Stimulated activated naive CD4-positive, alpha-beta T cell (primary cell): ENCODE measurements around the gene COL11A2.
"Not testable (repeated sequence)": the region's sequence is repeated elsewhere in the genome, so short reads cannot be mapped to it uniquely, and the experiment has no call there.

Experiments used
- DNase-seq, 6 experiments: peaks; one replicate each; lab custom pipeline; 2025; lab: John Stamatoyannopoulos, UW

The COL11A2 gene

DNA sequence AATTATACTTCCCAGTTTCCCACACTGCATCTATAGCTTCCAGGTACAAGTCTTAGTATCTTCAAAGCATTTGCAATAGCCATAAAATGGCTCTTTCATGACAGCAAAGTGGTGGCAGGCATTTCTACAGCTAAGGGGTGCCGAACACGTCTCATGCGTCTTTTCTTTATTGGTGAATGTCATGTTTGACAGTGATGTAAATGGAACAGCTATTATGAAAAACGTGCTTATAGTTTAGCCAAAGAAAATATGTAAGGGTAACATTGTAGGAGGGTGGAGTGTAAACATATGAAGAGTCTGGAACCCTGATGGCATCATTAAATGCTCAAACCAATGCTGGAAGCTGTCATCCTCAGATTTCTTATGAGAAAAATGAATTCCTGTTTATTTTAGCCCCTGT is 37.9 kb downstream of the COL11A2 start:
- no peak for DNase-seq

DNA sequence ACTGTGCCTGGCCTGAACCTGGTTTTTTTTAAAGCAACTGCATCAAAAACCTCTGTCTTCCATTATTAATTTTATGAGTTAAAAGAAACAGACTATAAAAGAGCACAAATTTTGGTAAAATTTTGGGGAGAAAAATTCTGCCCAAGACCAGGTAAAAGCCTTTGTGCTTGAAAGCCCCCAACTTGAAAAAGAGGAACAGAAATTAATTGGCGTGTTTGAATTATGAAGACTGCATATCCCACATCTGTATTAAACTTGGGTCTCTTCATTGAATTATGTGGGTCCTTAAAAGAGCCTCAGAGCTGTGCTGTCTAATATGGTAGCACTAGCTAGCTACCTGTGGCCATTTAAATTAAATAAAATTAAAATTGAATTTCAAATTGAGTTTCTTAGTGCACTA is 41.2 kb downstream of the COL11A2 start:
- no peak for DNase-seq

DNA sequence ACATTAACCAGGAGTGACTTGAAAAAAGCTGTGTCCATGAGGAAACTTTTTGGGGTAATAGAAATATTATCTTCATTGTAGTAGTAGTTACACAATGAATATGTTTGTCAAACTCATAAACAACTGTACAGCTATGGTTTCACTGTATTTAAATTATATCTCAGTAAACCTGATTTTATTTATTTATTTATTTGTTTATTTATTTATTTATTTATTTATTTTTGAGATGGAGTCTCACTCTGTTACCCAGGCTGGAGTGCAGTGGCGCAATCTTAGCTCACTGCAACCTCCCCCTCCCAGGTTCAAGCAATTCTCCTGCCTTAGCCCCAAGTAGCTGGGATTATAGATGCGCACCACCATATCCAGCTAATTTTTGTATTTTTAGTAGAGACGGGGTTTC is 41.7 kb downstream of the COL11A2 start:
- not testable (repeated sequence) for DNase-seq

DNA sequence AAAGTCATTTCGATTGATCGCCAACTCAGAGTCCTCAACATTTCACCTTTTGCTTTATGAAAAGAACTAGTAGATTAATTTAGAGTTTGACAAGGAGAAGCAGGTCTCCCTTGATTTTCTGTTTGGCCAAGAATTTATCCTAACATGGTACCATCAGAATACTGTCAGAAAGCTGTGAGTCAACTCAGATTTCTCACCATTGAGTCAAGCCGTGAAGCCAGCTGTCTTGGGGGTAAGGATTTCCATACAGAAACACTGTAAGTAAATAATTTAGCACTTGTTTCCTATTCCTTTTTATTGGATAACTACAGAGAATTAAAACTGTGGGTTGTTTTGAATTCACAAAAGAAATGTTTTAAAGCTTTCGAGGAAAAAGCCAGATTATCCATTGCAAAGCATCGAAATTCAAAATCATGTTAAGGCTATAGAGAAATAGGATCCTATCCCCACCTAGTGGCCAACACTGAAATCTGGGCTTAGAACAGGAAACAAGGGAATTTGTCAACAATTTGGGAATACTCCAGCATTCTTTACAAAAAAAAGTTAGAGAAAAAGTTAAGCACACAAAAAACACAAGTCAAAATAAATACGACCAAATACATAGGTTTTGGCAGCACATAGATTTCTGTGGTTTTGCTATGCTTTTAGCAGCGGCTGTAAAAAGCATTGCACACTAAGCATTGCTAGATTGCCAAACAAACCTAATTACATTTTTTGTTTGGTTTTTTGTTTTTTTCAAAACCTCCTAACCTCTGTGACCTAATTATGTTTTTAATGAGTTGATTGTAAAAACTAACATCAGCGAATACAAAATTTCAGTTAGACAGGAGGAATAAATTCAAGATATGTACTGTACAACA is 44.2 kb downstream of the COL11A2 start:
- peak in 2 of 6 experiments; percentile 16 to 24 for DNase-seq

DNA sequence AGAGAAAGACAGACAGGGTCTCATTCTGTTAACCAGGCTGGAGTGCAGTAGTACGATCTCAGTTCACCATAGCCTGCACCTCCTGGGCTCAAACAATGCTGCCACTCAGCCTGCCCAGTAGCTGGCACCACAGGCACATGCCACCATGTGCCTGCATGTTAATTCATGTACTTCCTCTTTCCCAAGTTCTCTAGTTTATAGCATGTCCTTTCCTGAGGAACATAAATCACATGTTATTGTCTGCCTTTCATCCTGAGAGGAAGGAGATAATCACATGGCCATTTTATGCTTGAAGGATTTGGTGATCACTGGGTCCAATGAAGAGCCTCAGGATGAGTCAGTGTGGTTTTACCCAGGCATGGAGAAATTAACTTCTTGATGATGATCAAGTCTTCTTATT is 47.9 kb downstream of the COL11A2 start:
- no peak for DNase-seq

DNA sequence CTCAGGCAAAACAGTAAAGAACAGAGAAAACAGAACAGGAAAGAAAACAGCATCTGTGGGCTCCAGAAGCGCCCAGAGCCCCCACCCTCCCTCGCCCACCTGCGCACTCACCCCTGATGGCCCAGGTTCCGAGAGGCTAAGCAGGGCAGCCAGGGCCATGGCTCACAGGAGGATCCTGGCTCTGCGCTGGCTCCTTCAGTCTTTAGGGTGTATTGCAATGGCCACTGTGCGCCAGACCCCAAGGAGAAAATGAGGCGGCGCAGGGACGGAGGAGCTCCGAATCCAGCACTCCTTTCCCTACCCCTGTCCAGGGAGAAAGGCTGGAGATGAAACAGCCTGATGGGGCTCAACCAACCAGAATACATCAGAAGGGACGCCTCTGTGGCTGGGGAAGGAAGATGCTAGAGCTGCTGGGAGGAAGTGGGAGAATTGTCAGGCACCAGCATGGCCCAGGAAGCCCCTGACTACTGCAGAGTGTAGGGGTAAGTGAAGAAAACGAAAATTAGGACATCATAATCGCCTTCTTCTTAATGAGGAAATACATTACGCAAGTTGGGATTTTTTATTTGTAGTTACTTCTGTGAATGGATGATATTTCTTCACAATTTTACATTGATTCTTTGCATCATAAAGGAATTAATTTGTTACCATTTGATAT is 49.0 kb downstream of the COL11A2 start:
- no peak for DNase-seq

GRCh38 chr6:33142501-33143070 is 49.7 kb downstream of the COL11A2 start:
- no peak for DNase-seq

DNA sequence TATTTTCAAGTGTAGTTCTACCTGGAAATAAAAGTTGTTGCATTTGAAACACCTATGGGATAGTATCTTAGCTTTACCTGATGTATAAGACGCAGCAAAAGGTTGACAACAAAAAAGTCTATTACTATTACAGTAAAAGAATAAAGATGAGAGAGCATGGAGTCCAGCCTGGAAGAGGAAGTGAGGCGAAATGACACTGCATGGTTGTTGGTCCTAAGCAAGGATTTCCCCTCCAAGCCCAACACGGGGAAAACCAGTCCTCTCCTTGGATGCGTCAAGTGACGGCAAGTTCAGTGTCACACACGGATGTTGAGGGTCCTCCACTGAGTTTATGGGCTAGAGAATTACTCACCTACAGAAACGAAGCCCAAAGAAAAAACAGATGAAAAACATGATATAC is 51.7 kb downstream of the COL11A2 start:
- DNase-seq, result no peak

- no peak for DNase-seq
These were observed 52.6 kb downstream of the COL11A2 start for GRCh38 chr6:33139596-33140206.

GRCh38 chr6:33136310-33136900 is 55.9 kb downstream of the COL11A2 start:
- no peak for DNase-seq

GRCh38 chr6:33132081-33132524 is 60.2 kb downstream of the COL11A2 start:
- no peak for DNase-seq

DNA sequence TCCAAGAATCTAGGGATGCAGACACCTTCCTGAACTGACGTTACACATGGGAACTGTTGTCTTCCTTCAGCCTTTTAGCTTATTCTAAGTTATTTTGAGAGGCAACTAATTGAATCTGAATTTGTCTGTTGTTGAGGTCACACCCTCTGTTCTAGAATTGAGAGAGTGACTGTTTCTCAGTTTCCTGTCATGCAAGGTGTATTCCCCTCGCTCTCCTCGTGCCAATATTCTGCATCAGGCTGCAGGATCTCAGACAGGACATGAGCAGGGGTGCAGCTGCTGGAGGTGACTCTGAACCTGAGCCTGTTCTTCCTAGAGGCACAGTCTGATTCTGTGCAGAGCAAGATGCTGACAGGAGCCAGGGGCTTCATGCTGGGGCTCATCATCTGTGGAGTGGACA is 63.9 kb downstream of the COL11A2 start:
- DNase-seq, result no peak

DNA sequence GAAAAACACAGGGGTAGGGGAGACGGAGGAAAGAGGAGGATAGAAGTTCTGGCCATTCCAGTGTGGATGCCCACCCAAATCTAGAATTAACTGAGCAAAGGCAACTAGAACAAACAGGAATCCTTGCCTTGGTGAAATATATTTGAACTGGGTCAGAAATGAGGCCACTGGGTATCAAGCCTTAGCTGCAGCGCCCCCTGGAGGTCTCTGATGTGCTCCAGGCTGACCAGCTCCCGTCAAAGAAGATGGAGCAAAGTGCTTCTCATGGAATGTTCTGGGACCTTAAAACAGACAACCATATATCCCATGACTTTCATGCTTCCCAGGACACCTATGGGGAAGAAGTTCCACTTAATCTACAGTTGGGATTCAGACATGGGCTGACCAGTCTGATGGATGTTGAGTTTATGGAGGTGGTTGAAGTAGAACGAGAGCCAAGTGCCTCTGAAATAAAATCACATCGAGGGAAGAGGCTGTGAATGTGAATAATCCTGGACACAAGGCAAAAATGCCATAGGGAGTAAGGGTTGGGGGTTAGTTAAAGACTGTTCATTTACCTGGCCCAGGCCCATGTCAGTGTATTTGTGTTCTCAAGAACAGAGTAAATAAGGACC is 66.1 kb downstream of the COL11A2 start:
- peak in 5 of 6 experiments; percentile 7 to 29 (median 28) for DNase-seq

DNA sequence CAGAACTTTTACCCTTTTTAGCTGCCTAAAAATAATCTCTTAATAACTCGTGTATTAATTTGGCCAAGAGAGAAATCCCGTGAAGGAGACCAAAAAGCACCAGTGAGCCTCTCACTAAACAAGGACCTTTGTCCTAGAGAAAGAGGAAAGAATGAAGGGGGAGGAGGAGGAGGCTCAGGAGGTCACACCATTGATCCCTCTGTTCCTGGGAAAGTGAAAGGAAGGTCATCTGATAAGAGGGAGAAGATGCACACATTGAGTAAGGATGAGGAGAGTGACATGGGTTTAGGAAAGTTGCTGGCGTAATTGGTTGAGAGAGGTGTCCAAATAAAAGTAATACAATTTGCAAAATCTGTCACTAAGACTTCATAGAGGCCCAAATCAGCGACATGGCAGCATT is 67.3 kb downstream of the COL11A2 start:
- no peak for DNase-seq

DNA sequence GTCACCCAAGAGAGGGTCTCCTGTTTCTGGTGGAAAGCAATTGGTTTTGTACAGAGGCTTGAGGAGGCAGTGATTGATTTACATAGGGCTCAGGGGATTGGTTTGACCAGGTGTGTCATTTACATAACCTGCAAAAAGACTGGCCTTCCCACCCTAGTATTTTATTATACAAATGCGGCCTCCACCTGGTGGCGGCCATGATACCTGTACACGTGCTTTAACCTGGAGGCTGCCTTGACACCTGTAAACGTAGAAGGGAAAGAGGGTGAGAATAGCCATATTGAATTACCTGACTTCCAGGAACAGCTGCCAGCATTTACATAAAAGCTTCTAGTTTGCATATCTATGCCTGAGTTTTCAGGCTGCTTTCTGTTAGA is 67.8 kb downstream of the COL11A2 start:
- no peak for DNase-seq

- no peak for DNase-seq
These were observed 68.3 kb downstream of the COL11A2 start for GRCh38 chr6:33123732-33124524.

DNA sequence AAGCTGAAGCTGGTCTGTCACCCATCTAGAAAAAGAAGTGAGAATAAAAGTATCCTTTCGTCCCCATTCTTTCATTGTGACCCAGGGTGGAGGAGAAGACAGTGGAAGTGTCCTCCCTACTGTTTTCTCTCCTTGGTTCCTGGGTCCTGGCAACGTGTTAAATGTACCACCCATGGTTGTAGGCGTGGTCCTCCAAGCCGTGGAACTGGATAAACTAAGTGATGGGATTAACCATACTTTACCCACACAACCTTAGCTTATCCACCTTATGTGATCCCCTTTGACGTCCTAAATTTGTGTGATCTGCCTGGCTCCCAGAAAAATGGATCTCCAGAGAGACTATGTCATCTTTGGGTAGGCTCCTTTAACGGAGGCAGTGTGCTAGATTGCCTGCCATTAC is 69.1 kb downstream of the COL11A2 start:
- no peak for DNase-seq

DNA sequence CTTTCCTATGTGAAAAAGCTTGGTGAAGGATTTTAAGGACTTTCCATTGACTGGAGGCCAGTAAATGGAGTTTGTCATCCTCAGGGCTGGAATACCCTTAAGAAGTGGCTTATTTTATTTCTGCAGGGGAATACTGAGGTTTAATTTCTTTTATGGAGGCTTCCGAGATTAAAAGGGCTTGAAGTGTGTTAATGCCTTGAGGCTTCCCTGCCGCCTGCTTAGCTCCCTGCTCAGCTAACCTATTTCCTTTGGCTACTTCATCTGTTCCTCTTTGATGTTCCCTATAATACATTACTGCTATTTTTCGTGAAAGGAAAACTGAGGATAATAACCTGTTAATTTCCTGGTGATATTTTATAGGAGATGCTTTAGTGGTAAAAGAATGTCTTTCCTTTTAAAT is 72.3 kb downstream of the COL11A2 start:
- DNase-seq, result no peak

GRCh38 chr6:33118525-33119123 is 73.6 kb downstream of the COL11A2 start:
- peak in 3 of 6 experiments; percentile 29 to 80 (median 70) for DNase-seq

GRCh38 chr6:33117811-33118277 is 74.4 kb downstream of the COL11A2 start:
- no peak for DNase-seq
